Inferior parietal cortex (tissue), 1 donor: Measurements from ENCODE around the gene JAKMIP1.
A peak's percentile ranks its signal among the peaks of the same experiment; 100 is the strongest.

Source experiments
- DNase-seq: peaks from one replicate; pipeline ENCODE4 v3.0.0-alpha.2; 2016; ENCODE audit errors: extremely low spot score

Gene JAKMIP1

GRCh38 chr4:6065166-6065565 lies 135.2 kb downstream of the JAKMIP1 start:
- DNase-seq = no peak

GRCh38 chr4:6064383-6064782 lies 136.0 kb downstream of the JAKMIP1 start:
- DNase-seq = no peak

- no peak for DNase-seq
These were observed 136.7 kb downstream of the JAKMIP1 start for GRCh38 chr4:6063684-6064083.

GRCh38 chr4:6062133-6062532 lies 138.2 kb downstream of the JAKMIP1 start:
- no peak for DNase-seq

GRCh38 chr4:6059375-6059805 lies 141.0 kb downstream of the JAKMIP1 start:
- DNase-seq = no peak

- DNase-seq = no peak
These were observed 141.6 kb downstream of the JAKMIP1 start for GRCh38 chr4:6058531-6059374.

- DNase-seq = no peak
These were observed 143.2 kb downstream of the JAKMIP1 start for GRCh38 chr4:6056976-6057766.

GRCh38 chr4:6055436-6055835 lies 144.9 kb downstream of the JAKMIP1 start:
- no peak for DNase-seq

GRCh38 chr4:6055030-6055429 lies 145.3 kb downstream of the JAKMIP1 start:
- DNase-seq = no peak

- no peak for DNase-seq
These were observed 146.0 kb downstream of the JAKMIP1 start for GRCh38 chr4:6054162-6054922.

GRCh38 chr4:6052679-6053078 lies 147.7 kb downstream of the JAKMIP1 start:
- DNase-seq = no peak

- DNase-seq = peak; percentile 36
These were observed 149.8 kb downstream of the JAKMIP1 start for GRCh38 chr4:6050551-6050950.

- no peak for DNase-seq
These were observed 150.4 kb downstream of the JAKMIP1 start for GRCh38 chr4:6049985-6050384.

- DNase-seq = no peak
These were observed 151.1 kb downstream of the JAKMIP1 start for GRCh38 chr4:6049278-6049677.

GRCh38 chr4:6048537-6048936 lies 151.8 kb downstream of the JAKMIP1 start:
- DNase-seq = no peak

- DNase-seq = no peak
These were observed 153.1 kb downstream of the JAKMIP1 start for GRCh38 chr4:6047130-6047673.

- no peak for DNase-seq
These were observed 153.7 kb downstream of the JAKMIP1 start for GRCh38 chr4:6046526-6047129.

GRCh38 chr4:6044805-6045204 lies 155.5 kb downstream of the JAKMIP1 start:
- DNase-seq = no peak

GRCh38 chr4:6044276-6044675 lies 156.1 kb downstream of the JAKMIP1 start:
- no peak for DNase-seq

GRCh38 chr4:6043843-6044242 lies 156.5 kb downstream of the JAKMIP1 start:
- no peak for DNase-seq

GRCh38 chr4:6043188-6043587 lies 157.2 kb downstream of the JAKMIP1 start:
- DNase-seq = no peak
